Measurements from ENCODE around the gene SAMD11.

GRCh38 chr1:906600-907420 lies 16.9 kb upstream of the SAMD11 start:
- TF ChIP-seq CTCF (IDR thresholded peaks at IDR 0.05) (no peak), FOXJ3 (CRISPR knock-in tag; IDR thresholded peaks at IDR 0.05; ENCODE audit: borderline replicate concordance) (no peak), USF2 (CRISPR knock-in tag; IDR thresholded peaks at IDR 0.05) (no peak), PRDM15 (CRISPR knock-in tag; IDR thresholded peaks at IDR 0.05) (no peak), MAX (CRISPR knock-in tag; IDR thresholded peaks at IDR 0.05) (no peak), MYBL2 (CRISPR knock-in tag; IDR thresholded peaks at IDR 0.05) (no peak)
